Activated CD4-positive, alpha-beta T cell treated with anti-CD3 and anti-CD28 coated beads, Interleukin-2, amount 50 U/mL, for 16 hours (primary cell): Measurements from ENCODE around the gene CSNK1G1.
"Not testable (repeated sequence)": the region's sequence is repeated elsewhere in the genome, so short reads cannot be mapped to it uniquely, and the experiment has no call there.

Experiments used
- DNase-seq: peaks from one replicate; pipeline ENCODE4 v3.0.0-alpha.2; 2020

CSNK1G1 gene

GRCh38 chr15:64355944-64356709, at the start of gene CSNK1G1:
Gene CSNK1G1, minus strand, starts transcription at chr15:64356173. Its CDS starts 55,674 bp downstream, at chr15:64300499.
- DNase-seq, result peak; percentile 95

GRCh38 chr15:64400583-64400982, 44.6 kb upstream of the CSNK1G1 start:
- no peak for DNase-seq

DNA sequence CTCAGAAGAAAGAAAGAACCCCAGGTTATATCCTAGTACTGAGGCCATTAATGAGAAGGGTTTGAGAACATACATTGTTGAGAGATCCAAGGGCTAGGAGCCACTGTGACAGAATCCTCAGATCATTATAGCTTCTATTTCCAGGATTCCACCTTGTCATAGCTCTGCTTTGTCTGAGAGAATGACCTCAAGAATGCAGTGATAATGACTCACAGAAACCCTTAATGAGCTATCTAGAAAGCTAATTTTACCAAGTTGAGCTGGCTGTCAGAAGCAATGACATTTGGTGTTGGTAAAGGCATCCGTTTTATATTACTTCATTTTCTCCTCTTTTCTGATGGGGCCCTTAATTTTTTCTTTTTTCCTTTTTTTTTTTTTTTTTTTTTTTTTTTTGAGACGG, 42.6 kb upstream of the CSNK1G1 start:
- DNase-seq, result no peak

- no peak for DNase-seq
These were observed 40.8 kb upstream of the CSNK1G1 start for GRCh38 chr15:64396789-64397188.

- not testable (repeated sequence) for DNase-seq
These were observed 36.5 kb upstream of the CSNK1G1 start for GRCh38 chr15:64392471-64392870.

DNA sequence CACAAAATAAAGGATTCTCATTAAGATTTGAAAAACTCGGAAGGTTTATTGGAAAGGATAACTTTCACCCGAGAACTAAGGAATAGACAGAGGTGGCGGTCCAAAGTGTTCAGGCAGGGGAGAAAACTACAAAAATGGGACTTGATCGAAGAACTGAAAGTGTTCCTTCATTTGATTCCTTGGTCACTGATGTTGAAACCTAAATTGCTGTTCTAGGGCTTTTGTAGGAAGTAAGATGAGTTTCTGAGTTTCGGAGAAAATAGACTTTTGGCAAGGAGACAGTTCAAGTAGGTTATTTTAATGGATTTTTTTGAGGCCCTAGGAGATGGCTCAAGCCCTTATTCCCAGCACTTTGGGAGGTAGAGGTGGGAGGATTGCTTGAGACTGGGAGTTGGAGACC, 33.1 kb upstream of the CSNK1G1 start:
- DNase-seq, result no peak

DNA sequence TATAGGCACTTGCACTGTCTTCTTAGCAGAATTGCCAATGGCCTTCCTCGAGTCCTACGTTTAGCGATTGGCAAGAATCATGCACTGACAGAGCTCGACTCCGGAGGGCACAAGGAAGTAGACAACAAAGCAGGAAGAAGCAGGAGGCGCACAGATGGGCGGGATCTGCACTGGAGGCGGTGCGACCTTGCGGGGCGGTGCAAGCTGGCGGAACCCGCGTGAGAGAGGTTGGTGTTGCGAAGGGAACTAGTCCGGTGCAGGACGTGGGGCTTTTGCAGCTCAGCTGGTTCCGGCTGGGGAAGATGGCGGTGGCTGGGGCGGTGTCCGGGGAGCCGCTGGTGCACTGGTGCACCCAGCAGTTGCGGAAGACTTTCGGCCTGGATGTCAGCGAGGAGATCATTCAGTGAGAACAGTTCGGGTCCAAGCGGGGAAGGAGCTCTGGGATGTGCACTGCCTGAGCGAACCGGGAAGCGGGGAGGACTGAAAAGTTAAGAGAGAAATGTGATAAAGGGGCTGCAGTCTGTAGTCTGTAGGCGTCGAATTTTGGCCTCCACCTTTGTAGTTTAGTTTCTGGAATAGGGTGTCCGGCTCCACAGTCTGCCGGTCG, 31.7 kb upstream of the CSNK1G1 start, which contains the start of gene TRIP4:
Gene TRIP4 (plus strand): TSS at position 275 of the 607 bp plus-strand sequence. CDS start 28 bp downstream, at position 303.
- DNase-seq, result peak; percentile 98

DNA sequence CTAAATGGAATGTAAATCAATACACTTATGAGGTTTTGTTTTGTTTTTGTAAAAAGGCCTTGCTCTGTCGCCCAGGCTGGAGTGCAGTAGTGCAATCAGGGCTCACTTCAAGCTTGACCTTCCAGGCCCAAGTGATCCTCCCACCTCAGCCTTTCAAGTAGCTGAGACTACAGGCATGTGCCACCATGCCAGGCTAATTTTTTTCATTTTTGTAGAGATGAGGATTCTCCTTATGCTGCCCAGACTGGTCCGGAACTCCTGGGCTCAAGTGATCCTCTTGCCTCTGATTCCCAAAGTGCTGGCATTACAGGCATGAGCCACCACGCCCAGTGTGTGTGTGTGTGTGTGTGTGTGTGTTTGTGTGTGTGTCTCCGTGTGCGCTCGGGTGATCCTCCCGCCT, 30.3 kb upstream of the CSNK1G1 start:
- DNase-seq, result no peak

DNA sequence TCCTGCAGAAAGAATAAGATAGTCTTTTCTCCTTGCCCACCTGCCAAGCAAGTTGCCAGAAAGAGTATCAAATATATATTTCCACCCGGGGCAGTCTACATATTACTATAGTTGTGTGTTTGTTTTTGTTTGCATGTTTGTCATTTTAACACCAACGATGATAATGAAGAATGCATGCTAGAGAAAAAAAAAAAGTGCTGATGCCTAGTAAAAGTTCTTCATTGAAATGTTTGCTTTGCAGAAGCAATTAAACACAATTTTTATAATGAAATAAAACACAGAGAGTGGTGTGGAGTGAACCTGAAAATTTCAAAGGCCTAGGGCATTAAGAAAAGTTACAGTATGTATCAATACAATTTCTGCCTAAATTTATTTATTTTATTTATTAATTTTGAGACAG, 27.8 kb upstream of the CSNK1G1 start:
- DNase-seq, result no peak

GRCh38 chr15:64381000-64381751, 25.2 kb upstream of the CSNK1G1 start, which contains the start of gene PCLAF:
Gene PCLAF, minus strand, starts transcription at chr15:64381441. Its CDS starts 70 bp downstream, at chr15:64381371.
- peak; percentile 99 for DNase-seq

DNA sequence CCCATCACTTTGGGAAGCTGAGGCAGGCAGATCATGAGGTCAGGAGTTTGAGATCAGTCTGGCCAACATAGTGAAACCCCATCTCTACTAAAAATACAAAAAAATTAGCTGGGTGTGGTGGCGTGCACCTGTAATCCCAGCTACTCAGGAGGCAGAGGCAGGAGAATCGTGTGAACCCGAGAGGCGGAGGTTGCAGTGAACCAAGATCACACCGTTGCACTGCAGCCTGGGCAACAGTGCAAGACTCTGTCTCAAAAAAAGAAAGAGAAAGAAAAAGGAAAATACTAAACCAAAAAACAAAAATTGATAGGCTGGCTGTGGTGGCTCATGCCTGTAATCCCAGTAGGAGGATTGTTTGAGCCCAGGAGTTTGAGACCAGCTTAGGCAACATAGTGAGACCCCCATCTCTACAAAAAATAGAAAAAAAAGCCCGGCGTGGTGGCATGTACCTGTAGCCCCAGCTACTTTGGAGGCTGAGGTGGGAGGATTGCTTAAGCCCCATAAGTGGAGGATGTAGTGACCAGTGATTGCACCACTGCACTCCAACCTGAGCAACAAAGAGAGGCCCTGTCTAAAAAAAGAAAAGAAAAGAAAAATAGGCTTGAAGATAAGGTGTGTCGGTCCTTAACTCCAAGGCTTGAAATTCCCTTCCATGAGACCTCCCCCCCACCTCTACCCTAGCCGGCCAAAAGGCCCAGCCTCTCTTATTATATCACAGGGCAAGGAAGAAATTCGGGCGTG, 24.3 kb upstream of the CSNK1G1 start:
- DNase-seq, result not testable (repeated sequence)

DNA sequence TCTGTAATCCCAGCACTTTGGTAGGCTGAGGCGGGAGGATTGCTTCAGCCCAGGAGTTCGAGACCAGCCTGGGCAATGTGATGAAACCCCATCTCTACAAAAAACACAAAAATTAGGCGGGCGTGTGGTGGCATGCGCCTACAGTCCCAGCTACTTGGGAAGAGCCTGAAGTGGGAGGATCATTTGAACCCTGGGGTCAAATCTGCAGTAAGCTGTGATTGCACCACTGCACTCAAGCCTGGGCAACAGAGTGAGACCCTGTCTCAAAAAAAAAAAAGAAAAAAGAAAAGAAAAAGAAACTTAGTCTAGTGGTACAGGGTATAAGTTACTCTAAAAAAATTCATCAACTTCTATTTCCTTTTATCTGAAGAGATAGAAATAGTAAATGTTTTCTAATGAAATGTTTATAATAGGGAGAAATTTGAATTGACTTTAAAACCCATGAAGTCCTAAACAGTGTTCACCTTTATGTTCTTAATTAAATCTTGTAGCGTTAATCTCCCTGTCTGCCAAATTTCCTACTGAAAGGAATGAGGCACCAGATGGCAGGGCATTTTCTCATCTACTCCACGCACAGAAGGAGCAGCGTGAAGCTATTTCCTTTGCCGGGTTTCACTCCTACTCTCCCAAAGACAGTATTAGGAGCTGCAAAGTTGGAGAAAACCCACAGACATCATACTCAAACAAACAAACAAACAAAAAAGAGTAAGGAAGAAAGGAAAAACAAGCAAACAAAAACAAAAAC, 23.4 kb upstream of the CSNK1G1 start:
- no peak for DNase-seq

GRCh38 chr15:64373360-64373759, 17.4 kb upstream of the CSNK1G1 start:
- no peak for DNase-seq

GRCh38 chr15:64371383-64371782, 15.4 kb upstream of the CSNK1G1 start:
- not testable (repeated sequence) for DNase-seq

DNA sequence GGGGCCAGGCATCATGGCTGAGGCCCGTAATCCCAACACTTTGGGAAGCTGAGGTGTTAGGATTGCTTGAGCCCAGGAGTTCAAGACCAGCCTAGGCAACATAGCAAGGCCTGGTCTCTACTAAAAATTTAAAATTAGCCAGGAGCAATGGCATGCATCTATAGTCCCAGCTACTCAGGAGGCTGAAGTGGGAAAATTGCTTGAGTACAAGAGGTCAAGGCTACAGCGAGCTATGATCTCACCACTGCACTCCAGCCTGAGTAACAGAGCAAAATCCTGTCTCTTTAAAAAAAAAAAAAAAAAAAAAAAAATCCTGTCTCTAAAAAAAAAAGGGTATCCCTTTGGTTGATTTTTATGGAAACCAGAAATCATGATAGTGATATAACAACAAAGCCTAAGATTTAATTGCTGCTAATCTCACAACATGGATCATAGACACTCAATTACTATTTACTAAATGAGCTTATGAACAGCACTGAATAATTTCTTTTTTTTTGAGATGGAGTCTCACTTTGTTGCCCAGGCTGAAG, 13.2 kb upstream of the CSNK1G1 start:
- DNase-seq, result no peak

GRCh38 chr15:64361259-64361658, 5.3 kb upstream of the CSNK1G1 start:
- no peak for DNase-seq

GRCh38 chr15:64356710-64357040, 702 bp upstream of the CSNK1G1 start:
- DNase-seq, result no peak

GRCh38 chr15:64355348-64355943, 527 bp downstream of the CSNK1G1 start:
- DNase-seq, result peak; percentile 18

DNA sequence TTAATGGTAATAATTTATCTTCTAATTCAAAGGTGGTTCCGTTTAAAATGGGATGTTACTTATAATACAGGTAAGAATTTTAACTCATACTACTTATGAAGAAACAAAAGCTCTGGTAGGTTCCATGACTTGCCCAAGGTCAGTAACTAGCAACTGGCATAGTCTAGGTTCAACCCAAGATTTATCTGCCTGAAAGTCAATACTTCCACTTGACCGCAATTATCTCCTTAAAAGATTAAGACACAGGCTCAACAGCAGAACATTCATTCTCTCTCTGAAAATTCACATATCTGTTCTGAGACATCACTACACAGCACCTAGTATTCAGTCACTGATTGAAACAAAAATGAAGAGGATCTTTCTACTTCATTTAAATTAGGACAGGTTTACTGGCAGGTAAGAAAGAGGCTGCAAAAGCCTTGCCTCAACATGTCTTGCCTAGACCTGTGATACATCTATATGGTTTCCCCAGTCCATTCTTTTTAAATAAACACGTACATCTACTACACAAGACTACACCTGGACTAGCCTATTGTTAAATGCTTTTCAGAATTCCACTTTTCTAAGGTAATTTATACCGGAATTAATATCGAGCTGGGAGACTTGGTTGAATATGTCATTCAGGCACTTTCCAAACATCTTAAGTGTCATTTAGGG, 1.2 kb downstream of the CSNK1G1 start:
- no peak for DNase-seq

- no peak for DNase-seq
These were observed 4.7 kb downstream of the CSNK1G1 start for GRCh38 chr15:64351265-64351664.

- no peak for DNase-seq
These were observed 6.6 kb downstream of the CSNK1G1 start for GRCh38 chr15:64349375-64349774.
